Measurements from ENCODE around the gene MRPS18A.

Gene MRPS18A

DNA sequence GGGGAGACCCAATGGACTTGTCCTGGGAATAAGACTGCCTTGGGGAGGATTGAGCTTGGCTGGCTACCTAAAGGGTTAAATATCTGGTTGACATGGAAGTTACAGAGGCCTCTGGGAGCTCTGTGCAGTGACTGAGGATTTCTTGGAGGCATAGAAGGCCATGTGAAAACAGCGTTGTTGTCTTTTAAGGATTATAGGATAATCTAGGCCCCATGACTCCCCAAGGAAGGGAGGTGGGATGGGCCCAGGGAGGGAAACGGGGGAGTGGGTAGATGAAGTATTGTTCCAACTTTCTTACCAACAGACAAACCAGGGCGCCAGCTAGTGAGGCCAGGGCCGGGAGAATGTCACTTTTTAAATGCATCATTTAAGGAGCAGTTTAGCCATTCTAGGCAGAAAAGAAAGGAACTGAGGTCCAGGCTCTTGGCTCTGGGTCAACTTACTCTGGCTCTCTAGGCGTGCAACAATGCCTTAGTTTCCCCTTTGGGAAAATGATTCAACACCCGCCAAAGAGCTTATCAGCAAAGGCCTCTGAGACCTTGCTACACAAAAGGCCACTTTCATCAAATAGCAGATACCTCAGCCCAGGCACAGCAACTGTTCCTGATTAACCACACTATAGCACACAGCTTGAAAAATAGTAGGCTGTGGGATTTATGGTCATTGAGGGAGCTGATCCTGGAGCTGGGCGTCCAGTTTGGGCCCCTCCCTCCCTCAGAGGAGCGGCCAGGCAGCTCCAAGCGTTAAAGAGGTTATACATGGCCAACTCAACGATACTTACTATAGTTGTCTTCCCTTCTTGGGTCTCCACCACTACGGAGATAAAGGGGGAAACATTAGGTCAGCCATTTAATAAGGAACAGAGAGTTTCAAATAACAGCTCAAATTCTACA, 7.0 kb downstream of the MRPS18A start:
- DNase-seq (ENCODE audit: low read depth in 1 of 2, low spot score in 1 of 2) = no peak
- TF ChIP-seq JUND (IDR thresholded peaks at IDR 0.05; ENCODE audit: low read depth) = no peak
- in situ Hi-C loops (cut with HindIII; ENCODE audit: low pct_unique_long_range_greater_than_20kb, low sequenced_read_pairs) = no loop called here

DNA sequence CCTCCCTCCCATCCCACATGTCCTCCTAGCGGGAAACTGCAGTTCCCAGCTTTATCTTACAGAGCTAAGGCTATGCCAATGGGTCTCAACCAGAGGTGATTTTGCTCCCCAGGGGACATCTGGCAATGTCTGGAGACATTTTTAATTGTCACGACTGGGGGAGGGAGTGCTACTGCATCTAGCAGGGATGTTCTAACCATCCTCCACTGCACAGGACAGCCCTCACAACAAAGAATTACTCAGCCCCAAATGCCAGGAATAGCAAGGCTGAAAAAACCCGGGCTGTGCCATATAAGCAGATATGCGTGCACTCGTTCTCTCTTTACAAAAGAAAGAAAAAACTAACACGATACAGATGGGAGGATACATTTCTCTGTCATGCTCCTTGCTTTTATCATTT, 8.5 kb downstream of the MRPS18A start:
- DNase-seq (ENCODE audit: low read depth in 1 of 2, low spot score in 1 of 2) = no peak
- in situ Hi-C loops (cut with HindIII; ENCODE audit: low pct_unique_long_range_greater_than_20kb, low sequenced_read_pairs) = no loop called here
- no peak for TF ChIP-seq JUND (IDR thresholded peaks at IDR 0.05; ENCODE audit: low read depth)

DNA sequence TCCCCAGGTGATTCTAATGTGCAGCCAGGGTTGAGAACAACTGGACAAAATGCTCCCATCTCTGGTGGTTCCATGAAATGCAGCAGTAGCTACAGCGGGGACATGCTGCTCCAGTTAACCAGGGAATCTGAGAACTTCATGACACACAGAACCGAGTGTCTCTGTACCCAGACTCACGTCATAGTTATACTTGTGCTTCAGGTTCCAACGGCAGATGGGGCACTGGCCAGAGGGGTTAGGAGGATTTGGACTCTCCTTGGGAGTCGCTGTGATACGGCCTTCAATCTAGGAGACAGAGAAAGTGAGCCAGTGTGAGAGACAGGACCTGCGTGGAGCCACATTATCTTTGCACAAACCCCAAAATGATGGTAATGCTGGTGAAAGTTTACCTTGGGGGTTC, 9.2 kb downstream of the MRPS18A start:
- in situ Hi-C loops (cut with HindIII; ENCODE audit: low pct_unique_long_range_greater_than_20kb, low sequenced_read_pairs) = no loop called here
- TF ChIP-seq JUND (IDR thresholded peaks at IDR 0.05; ENCODE audit: low read depth) = no peak

DNA sequence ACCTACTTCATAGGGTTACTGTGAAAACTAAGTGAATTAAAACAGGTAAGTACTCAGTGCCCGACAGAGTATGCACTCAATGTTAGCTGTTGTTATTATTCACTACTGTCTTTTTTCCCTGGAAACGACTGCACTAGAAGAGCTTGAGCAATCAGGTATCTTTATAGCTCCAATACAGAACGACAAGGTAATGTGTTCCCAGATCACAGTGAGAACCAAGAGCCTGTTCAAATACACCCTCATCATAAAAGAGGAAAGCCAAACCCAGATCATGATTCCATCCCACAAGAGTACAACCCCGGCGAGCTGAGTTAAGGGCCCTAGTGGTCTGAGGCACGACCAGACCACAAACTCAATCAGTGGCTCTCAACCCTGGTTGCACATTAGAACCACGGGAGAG, 9.8 kb downstream of the MRPS18A start:
- TF ChIP-seq JUND (IDR thresholded peaks at IDR 0.05; ENCODE audit: low read depth) = no peak
- in situ Hi-C loops (cut with HindIII; ENCODE audit: low pct_unique_long_range_greater_than_20kb, low sequenced_read_pairs) = no loop called here
- DNase-seq (ENCODE audit: low read depth in 1 of 2, low spot score in 1 of 2) = no peak

More for the DNA sequence above, 9.2 kb downstream of the MRPS18A start:
- DNase-seq (ENCODE audit: low read depth in 1 of 2, low spot score in 1 of 2) = no peak

DNA sequence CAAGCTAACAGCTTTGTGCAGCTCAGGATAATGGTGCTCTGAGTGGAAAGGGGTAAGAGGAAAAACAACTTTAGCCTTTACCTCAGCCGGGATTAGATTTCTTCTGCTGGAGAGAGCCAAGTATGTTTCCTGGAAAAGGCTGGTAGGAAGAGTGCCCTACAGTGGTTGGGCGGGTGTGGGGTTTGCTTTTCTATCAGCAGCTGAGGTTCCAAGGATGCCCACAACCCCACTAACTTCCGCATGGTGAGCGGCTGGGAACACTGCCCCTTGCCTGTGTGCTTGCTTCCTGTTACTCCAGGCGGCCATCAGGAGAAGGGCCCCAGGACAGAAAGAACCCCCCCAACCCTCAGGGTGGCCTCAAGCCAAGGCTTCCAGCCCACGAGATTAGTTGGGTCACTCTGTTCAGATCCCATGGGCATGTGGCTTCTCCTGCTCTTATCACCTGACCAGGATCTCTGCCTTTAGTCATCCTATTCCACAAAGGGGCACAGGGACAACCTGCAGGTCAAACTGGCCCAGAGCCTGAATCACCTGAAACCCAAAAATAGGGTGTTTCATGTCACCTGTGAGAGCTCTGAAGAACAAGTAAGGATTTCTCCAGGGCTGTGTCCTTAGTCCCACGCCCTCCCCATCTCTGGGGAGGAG, 10.5 kb downstream of the MRPS18A start:
- no peak for DNase-seq (ENCODE audit: low read depth in 1 of 2, low spot score in 1 of 2)
- in situ Hi-C loops (cut with HindIII; ENCODE audit: low pct_unique_long_range_greater_than_20kb, low sequenced_read_pairs) = no loop called here
- TF ChIP-seq JUND (IDR thresholded peaks at IDR 0.05; ENCODE audit: low read depth) = no peak

DNA sequence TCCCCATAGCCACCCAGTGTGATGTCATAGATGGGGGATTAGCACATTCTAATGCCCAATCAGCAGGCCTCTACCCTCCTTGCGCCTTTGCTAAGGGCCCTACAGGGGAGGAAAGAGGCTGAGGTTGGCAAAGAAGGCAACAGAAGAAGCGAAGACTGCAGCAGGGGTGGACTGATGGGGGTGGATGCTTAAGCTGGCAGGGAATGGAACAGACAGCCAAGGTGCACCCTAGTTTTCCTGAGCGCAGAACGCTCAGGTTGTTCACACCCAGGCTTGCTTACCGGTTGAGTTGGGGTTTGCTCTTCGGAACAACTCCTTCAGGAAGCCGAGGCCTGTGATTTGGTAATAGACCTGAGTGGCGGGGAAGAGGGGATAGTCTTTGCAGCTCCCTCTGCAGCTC, 12.7 kb downstream of the MRPS18A start:
- DNase-seq (ENCODE audit: low read depth in 1 of 2, low spot score in 1 of 2) = no peak
- TF ChIP-seq JUND (IDR thresholded peaks at IDR 0.05; ENCODE audit: low read depth) = no peak
- in situ Hi-C loops (cut with HindIII; ENCODE audit: low pct_unique_long_range_greater_than_20kb, low sequenced_read_pairs) = no loop called here

DNA sequence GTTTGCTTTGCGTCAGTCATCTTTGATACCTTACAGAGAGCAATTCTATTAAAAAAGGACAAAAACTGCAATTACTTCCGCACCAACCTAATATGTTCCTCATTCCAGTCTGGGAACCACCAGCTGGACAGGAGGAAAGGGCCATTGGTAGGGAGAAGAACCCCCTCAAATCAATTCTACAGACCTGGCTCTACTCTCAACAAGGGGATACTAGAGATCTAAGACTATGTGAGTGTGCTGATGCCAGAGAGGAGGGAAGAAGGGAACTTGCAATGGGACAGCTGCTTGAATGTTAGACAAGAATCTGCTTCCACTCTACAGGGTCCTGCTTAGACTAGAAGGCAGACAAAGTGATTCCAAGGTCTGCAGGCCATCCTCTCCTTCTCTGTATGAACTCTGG, 13.3 kb downstream of the MRPS18A start:
- in situ Hi-C loops (cut with HindIII; ENCODE audit: low pct_unique_long_range_greater_than_20kb, low sequenced_read_pairs) = no loop called here
- DNase-seq (ENCODE audit: low read depth in 1 of 2, low spot score in 1 of 2) = no peak
- no peak for TF ChIP-seq JUND (IDR thresholded peaks at IDR 0.05; ENCODE audit: low read depth)

DNA sequence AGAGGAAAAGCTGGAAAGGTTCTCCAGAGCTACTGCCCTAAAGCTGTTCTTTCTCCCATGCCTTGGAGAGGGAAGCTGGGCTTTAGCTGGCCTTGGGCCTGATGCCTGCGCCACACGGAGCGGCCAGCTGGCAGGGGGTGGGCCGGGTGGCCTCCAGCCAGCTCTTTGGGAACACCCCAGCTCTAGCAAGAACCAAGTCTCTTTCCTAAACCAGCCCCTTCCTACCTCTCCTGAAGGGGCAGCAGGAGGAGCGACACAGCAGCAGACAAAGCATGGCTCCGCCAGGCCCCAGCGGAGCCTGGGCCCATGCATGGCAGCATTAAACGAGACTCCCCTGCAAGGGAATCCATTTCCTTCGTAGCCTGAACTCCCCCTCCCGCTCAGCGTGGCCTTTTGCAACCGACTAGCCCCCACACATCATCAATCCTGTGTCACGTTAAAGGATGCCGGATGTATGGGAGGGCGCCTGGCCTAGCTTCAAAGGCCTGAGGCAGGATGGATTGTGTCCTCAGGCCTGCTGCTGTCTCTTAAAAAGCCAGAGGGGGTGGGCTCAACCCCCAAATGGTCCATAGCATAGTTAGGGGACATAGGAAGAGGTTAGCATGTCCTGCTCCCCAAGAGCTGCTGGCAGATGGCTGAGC, 14.0 kb downstream of the MRPS18A start:
- in situ Hi-C loops (cut with HindIII; ENCODE audit: low pct_unique_long_range_greater_than_20kb, low sequenced_read_pairs) = no loop called here
- TF ChIP-seq JUND (IDR thresholded peaks at IDR 0.05; ENCODE audit: low read depth) = no peak
- DNase-seq (ENCODE audit: low read depth in 1 of 2, low spot score in 1 of 2) = no peak

DNA sequence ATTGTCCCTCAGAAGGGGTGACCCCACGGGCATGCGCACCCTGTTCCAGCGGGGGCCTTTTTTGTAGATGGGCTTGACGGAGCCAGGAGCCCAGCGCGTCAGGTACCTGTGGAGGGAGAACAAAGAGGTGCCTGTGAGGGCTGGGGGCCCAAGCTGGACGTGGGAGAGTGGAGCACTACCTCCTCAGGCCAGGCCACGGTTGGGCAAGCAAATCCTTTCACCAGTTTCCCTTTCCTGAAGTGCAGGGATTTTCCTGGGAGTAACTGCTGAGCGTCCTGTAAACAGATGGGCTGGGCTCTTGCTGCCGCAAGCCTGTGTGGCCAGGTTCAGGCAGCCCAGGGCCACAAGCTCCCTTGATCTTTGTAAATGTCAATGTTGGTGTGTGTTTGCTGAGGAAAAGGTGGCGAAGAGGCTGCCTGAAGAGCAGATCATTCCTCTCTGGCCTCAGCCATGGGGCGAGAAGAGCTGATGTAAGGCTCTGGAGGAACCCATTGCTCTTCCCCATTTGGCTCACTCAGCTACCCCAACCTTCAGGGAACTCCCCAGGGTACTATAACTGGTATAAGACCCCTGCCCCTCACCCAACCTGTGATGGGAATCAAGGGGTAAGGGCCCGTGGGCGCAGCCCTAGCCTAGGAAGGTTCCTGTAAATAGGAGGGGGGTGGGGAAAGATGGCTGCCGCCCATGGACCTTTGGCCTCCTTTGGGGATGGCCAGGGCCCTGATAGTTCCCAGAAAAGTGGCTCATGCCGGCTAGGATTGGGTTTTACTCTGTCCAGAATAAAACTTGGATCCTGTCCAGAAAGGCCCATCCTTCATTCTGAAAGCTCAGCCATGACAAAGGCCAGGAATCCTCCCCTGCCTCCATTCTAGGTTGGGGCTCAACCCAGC, 15.5 kb downstream of the MRPS18A start:
- TF ChIP-seq JUND (IDR thresholded peaks at IDR 0.05; ENCODE audit: low read depth) = no peak
- DNase-seq (ENCODE audit: low read depth in 1 of 2, low spot score in 1 of 2) = peak in 1 of 2 experiments; percentile 42

DNA sequence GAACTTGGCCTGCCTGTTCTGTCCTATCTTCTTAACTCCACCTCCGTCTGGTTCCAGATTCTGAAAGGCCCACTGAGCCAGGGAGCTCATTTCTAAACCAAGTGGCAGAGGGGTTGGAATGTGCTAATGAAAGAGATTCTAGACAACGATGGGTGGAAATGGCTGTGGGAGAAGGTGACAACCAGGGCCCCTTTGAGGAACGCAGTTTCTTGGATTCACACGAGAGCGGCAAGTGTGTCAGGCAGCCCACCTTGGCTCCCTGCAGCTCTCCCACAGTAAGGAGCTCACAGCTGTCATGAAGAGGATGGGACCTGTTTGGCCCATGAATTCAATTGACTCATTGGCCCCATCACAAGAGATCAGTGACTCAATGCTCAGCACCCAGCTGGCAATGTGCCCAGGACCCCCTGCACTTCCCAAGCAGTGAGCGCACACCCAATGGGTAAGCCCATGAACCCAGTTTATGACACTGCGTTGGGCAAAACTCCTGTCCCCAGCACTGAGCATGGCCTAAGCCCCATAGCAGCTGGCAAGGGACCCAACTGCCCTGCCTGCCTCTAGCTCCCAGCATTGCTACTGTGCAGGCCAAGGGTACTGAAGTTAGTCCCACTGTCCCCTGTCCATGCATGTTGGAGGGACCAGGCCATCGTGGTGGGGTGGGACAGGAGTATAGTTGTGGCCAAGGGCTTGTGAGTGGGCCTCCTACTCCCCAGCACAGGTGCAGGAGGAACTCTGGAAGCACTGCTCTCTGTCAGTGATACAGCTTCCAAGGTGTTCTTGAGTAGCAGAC, 16.4 kb downstream of the MRPS18A start:
- TF ChIP-seq JUND (IDR thresholded peaks at IDR 0.05; ENCODE audit: low read depth) = no peak
- in situ Hi-C loops (cut with HindIII; ENCODE audit: low pct_unique_long_range_greater_than_20kb, low sequenced_read_pairs) = no loop called here
- no peak for DNase-seq (ENCODE audit: low read depth in 1 of 2, low spot score in 1 of 2)

More for the DNA sequence above, 15.5 kb downstream of the MRPS18A start:
- in situ Hi-C loops (cut with HindIII; ENCODE audit: low pct_unique_long_range_greater_than_20kb, low sequenced_read_pairs) = no loop called here

DNA sequence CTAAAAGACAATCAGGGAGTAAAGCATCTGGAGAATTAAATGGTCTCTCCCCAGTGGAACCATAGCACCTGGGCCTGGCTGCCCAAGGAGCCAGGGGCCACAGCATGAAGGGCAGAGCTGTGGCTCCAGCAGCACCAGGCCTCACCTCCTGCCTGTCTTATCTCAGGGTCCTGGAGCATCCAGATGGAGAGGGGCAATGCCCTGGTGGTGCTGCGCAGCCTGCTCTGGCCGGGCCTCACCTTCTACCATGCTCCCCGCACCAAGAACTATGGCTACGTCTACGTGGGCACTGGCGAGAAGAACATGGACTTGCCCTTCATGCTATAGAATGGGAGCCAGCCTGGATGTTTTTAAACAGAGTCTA, 17.0 kb downstream of the MRPS18A start:
- no peak for TF ChIP-seq JUND (IDR thresholded peaks at IDR 0.05; ENCODE audit: low read depth)
- no peak for DNase-seq (ENCODE audit: low read depth in 1 of 2, low spot score in 1 of 2)
- in situ Hi-C loops (cut with HindIII; ENCODE audit: low pct_unique_long_range_greater_than_20kb, low sequenced_read_pairs) = no loop called here

Measured in T47D (cell line).